GM21381 (cell line): Measurements from ENCODE around the gene ST14.
"Not testable (repeated sequence)": the region's sequence is repeated elsewhere in the genome, so short reads cannot be mapped to it uniquely, and the experiment has no call there.

Experiments used
- ATAC-seq: cut with Tn5 transposase; IDR thresholded peaks from one replicate; pipeline ENCODE4 v1.9.1; 2021; ENCODE audit warnings: mild to moderate bottlenecking, moderate library complexity; ENCODE audit not compliant: unreplicated experiment

ST14 gene

DNA sequence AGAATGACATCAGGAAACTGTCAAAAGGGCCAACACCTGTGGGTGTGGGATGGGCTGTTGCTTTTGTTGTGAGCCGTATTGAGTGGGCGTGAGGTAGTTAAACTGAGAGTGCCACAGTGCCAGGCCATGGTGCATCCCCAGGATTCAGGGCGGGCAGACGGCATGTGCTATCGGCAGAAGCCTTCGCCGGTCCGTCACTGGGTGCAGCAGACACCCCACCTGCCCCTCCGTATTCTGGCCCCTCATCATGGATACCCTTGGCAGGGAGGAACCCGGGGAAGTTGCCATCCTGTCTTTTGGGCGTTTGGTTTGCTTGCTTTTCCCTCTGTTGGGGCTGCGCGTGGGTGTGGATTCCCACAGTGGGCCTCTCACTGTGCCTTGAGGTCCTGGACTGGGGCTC is 27.5 kb downstream of the ST14 start:
- ATAC-seq = no peak

DNA sequence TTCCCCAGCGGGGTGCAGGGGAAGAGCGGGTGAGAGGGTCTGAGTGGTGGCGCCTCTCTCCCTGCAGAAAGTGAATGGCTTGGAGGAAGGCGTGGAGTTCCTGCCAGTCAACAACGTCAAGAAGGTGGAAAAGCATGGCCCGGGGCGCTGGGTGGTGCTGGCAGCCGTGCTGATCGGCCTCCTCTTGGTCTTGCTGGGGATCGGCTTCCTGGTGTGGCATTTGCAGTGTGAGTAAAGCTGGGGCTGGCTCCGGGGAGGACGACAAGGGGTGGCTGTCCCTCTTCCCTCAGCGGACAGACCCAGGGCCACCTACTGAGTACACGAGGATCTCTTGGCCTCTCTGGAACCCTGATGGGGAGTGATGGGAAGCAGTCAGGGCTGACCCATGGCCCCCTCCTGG is 28.5 kb downstream of the ST14 start:
- no peak for ATAC-seq

DNA sequence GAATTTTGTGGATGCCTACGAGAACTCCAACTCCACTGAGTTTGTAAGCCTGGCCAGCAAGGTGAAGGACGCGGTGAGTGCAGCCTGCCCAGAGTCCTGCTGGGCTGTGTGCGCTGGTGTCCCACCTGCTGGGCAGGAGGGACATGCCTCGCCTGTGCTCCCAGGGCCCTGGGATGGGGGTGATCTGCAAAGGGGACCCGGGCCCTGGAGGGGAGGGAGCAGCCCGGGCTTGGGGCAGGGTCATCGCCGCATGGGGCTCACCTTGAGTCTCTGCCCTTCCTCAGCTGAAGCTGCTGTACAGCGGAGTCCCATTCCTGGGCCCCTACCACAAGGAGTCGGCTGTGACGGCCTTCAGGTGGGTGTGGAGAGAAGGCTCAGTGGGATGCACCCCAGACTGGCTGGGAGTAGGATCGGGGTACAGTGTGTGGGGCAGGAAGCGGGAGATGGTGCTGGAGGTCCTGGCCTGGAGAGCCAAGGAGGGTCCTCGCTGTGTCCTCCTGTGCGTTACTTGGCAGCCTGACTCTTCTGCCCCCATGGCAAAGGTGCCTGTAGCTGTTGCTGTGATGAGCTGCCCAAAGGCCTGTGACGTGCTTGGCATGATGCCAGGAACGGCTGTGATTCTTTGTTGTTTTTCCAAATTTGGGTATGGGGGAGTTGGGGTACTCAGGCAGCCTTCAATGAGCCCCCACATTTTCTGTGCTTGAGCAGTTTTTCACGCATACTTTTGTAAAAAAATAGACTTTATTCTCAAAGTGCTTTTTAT is 29.2 kb downstream of the ST14 start:
- no peak for ATAC-seq

DNA sequence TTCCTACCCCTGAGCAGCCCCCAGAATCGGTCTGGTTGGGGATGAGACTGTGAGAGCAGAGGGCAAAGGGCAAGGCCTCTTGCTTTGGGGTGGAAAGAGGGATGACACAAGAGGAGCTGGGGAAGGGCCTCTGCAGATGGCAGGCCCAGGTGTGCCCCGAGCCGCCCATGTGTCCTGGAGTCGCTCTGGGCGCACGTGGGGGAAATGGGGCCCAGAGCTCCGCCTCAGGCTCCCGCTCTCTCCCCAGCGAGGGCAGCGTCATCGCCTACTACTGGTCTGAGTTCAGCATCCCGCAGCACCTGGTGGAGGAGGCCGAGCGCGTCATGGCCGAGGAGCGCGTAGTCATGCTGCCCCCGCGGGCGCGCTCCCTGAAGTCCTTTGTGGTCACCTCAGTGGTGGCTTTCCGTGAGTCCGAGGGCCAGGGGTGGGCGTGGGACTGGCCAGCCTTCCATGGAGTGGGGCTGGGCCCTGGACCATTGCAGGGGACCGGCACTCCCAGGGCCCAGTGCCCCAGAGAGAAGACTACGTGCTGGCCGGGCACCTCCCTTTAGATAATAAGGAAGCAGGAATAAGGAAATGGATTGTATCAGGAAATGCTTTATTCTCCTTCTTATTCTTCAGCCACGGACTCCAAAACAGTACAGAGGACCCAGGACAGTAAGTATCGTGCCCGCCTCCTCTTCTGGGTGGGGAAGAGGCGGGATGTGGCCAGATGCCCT is 30.1 kb downstream of the ST14 start:
- ATAC-seq = no peak

DNA sequence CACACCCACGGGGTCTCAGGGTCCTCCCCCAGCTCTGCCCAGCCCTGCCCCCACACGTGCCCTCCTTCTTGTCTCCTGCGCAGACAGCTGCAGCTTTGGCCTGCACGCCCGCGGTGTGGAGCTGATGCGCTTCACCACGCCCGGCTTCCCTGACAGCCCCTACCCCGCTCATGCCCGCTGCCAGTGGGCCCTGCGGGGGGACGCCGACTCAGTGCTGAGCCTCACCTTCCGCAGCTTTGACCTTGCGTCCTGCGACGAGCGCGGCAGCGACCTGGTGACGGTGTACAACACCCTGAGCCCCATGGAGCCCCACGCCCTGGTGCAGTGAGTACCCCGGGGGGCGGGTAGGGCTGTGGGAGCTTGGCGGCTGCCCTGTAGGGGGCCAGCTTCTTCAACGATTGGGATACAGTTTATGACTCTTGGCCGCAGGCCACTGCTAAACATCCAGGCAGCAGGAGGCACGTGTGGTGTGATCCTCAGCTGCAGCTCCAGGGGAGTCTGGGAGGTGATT is 30.8 kb downstream of the ST14 start:
- ATAC-seq = no peak

DNA sequence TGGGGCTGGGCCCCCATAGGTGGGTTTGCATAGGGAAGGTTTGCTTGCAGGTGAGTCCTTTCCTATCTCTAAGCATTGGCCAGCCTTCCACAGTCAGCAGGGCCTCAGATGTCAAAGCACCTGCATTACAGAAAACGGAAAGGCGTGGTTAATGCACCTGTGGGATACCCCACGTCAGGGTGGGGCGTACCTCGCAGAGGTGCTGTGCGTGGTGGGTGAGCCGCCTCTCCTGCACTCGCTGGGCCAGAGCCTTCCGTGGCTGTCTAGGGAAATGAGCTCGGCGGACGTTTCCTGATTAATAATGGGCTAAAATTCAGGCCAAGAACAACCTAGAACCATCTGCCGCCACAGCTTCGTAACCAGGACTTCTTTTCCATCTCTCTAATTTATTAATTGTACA is 32.3 kb downstream of the ST14 start:
- no peak for ATAC-seq

DNA sequence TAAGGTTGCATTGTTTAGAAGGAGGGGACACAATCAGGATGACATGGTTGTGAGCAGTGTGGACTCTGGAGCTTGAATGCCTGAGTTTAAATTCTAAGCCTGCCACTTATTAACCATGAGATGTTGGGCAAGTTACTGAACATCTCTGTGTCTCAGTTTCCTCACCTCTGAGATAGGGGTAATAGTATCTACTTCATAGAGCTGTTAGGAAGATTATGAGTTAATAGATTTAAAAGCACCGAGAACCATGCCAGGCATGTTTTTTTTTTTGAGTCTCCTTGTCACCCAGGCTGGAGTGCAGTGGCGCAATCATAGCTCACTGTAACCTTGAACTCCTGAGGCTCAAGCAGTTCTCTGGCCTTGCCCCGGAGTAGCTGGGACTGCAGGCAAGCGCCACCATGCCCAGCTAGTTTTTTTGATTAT is 33.3 kb downstream of the ST14 start:
- no peak for ATAC-seq

DNA sequence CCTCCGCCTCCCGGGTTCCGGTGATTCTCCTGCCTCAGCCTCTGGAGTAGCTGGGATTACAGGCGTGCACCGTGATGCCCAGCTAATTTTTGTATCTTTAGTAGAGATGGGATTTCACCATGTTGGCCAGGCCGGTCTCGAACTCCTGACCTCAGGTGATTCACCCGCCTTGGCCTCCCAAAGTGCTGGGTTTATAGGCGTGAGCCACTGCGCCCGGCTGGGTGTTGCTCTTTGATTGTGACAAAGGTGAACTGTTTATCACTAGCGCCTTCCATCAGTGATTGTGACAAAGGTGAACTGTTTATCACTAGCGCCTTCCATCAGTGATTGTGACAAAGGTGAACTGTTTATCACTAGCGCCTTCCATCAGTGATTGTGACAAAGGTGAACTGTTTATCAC is 34.0 kb downstream of the ST14 start:
- ATAC-seq = not testable (repeated sequence)

DNA sequence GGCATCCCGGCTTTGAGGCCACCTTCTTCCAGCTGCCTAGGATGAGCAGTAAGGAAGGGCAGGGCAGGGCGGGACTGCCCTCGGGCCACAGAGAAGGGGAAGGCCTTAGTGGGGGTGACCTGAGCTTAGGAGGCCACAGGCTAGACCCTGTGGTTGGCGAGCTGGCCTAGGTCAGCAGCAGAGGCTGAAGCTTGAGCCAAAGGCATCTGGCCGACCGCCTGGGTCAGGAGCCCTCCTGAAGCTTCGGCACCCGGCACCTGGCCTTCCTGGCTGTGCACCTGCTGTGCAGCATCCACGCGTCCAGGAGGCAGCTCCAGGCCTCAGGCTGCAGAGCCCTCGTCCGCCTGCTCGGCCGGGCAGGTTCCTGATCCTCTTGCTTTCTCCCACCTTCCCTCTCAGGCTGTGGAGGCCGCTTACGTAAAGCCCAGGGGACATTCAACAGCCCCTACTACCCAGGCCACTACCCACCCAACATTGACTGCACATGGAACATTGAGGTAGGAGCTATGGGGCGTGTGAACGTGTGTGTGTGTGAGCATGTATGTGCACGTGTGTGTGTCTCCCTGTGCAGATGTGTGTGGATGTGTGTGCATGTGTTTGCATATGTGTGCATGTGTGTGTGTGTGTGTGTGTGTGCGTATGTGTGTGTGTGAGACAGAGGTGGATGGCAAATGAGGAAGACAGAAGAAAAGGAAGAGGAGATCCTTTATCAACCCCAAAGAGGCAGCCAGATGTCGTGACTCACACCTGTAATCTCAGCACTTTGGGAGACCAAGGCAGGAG is 34.9 kb downstream of the ST14 start:
- no peak for ATAC-seq

DNA sequence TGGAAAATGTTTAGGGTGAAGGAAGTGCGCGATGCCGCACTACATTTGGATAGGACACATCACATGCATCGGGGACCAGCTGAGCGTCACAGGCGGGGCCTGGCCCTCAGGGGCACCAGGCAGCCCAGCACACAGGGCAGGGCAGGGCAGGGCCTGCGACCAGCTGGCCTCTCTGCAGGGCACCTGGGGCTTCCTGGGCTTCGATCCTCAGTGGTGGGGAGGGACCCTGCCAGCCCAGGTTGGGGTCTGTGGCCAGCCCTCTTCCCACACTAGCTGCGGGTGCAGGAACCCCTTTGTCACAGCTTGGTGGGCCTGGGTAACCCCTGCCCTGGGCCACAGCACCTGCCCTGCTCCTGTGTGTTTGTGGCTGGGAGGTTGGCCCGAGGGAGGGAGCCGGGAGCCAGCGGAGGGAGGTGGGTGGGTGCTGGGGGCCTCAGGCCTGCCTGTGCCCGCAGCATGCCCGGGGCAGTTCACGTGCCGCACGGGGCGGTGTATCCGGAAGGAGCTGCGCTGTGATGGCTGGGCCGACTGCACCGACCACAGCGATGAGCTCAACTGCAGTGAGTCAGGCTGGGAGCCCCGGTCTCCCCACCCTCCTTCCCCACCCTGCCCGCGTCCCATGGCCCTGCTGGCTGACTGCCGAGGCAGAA is 37.9 kb downstream of the ST14 start:
- no peak for ATAC-seq

DNA sequence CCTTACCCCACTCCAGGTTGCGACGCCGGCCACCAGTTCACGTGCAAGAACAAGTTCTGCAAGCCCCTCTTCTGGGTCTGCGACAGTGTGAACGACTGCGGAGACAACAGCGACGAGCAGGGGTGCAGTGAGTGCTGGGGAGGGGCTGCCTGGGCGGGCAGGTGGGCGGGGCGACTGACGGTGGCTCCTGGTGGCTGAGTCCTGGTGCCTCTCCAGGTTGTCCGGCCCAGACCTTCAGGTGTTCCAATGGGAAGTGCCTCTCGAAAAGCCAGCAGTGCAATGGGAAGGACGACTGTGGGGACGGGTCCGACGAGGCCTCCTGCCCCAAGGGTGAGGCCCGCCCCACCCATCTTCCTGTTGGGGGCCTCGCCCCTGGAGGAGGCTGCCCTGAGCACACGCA is 38.7 kb downstream of the ST14 start:
- no peak for ATAC-seq

DNA sequence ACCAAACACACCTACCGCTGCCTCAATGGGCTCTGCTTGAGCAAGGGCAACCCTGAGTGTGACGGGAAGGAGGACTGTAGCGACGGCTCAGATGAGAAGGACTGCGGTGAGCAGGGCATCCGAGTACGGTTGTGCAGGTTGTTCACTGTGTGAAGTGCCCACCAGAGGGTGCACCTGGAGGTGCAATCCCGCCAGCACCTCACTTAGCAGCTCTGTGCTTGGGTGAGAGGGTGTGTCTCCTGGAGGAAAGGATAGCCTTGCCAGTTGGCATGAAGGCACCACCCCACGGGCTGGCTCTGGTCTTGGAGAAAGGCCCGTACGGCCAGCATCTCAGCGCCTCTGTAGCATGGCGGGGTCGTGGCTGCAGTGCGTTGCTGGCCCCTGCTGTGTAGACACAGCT is 39.4 kb downstream of the ST14 start:
- no peak for ATAC-seq

DNA sequence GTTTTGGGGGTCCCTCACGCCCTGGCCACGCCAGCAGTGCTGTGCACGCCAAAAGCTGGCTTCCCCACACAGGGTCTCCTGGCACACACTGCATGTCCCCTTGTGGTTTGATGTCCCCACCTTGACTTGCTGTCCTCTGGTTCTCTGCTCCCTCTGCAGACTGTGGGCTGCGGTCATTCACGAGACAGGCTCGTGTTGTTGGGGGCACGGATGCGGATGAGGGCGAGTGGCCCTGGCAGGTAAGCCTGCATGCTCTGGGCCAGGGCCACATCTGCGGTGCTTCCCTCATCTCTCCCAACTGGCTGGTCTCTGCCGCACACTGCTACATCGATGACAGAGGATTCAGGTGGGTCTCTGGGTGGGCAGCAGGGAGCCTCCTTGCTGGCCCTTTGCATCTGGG is 40.2 kb downstream of the ST14 start:
- no peak for ATAC-seq

DNA sequence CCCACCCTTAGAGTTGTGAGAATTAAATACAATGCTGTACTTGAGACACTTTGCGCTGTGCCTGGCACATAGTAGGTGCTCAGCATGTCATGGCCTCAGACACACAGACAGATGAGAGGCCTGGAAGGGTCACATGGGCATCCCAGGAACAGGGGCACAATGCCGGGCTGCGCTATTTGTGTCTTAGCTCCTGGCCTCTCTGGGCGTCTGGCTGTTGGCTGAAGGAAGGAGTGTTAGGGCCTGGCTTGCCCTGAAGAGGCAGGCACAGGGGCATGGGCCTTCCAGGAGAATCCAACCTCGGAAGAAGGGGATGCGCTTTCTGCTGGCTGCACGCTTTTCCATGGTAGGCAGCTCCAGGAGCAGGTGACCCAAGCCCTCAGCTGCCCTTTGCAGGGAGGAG is 41.4 kb downstream of the ST14 start:
- no peak for ATAC-seq

DNA sequence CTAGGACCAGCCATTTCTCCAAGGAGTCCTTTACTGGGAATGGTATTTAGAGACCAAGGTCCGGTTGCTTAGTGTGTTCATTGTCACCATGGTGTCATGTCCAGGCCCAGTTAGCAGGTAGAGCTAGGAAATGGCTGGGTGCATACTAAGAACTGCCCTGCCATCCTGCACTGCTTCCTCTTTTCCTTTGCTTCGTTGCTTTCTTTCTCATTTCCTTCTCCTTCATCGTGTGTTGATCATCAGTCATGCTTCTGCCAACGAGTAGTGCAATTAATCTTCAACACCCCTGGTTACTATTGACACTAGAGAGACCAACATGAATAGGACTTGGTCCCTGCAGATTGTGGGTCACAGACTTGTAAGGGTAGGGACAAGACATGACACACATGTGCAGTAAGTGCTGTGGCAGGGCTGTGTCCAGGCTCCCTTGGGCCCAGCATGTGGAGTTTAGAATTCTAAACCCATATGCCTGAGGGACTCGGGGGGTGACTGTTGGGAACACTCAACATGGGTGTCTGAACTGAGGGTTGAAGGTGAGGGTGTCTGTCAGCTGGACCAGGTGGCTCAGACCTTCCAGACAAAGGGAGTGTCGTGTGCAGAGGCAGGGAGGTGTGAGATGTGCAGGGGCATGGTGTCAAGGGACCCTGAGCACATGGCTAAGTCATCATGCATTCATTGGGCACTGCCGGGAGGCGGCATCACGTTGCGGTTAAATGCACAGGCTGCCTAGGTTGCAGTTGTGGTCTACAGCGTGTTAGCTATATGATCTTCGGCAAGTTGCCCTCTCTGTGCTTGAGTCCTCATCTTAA is 42.6 kb downstream of the ST14 start:
- no peak for ATAC-seq

DNA sequence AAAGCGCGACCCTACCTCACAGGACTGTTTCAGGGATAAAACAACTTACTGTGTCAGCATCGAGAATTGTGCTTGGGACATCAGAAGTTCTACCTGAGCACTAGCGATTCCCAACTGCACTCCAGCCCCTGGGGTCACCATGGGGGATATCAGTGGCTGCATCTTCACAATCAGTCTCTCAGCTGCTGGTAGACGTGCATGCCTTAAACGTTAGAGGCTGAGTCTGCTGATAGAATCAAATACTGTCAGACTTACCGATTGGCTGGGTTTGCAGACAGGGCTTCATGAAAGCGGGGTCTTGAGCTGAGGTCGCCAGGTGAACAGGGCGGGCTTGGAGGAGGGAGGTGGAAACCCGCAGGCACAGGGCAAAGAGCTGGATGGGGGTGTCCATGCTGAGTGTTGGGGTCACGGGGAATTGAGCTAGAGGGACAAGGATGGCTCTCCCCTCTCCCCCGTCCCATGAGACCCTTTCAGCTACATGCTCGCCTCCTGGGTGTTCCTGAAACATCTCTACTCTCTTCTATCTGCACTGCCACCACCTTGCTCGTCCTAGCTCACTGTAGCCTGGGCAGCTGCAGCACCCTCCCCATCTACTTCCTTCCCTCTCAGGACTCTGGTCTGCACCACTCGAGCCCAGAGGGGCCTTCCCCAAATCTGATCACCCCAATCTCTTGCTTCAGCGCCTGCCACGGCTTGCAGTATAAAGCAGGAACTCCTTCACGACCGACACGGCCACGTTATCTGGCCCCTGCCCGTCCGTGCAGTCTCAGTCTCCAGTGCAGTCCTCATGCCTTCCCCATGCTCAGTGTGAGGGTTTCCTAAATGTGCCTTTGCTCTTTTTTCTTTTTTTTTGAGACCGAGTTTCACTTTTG is 43.5 kb downstream of the ST14 start:
- no peak for ATAC-seq

DNA sequence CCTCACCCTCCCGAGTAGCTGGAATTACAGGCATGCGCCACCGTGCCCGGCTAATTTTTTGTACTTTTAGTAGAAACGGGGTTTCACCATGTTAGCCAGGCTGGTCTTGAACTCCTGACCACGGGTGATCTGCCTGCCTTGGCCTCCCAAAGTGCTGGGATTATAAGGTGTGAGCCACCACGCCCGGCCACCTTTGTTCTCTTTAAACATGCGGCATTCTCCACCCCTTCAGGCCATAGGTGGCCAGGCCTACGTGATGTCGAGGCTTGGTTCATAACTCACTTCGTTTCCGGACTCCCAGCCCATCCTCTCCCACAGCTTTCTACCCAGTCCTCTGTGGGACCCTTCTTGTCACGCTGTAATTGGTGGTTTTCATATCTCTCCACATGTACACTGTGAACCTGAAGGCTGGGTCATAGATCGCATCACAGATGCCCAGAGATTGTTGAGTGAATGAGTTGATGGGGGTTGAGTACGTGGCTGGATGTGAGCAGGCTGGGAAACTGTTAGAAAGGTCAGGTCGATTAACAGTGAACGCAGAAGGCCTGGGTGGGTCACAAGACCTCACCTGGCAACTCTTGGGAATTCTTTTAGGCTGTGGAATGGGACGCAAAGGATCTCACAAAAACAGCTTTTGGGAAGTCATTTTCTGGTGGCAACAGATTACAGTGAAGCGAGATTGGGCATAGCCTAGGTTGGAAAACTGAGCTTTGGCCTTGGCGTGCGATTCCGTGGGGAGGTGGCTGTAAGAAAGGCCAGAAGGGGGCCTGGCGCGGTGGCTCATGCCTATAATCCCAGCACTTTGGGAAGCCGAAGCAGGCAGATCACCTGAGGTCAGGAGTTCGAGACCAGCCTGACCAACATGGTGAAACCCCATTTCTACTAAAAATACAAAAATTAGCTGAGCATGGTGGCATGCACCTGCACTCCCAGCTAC is 44.5 kb downstream of the ST14 start:
- ATAC-seq = no peak

DNA sequence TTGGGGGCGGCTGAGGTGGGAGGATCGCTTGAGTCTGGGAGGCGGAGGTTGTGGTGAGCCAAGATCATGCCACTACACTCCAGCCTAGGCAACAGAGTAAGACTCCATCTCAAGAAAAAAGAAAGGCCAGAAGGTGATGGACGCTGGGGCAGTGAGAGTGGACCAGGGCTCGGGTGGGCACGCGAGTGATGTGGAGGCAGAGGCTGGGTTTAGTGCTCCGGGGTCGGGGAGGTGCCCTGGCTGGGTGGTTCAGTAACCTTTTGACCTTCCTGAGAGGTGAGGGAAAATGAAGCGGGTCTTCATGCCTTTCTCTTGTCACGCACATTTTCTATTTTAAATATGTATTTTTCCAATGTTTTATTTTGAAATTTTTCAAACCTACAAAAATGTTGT is 45.1 kb downstream of the ST14 start:
- ATAC-seq = no peak
